ENCODE data around the gene CLN6. TPM values are rescaled to one million over a fixed set of nuclear protein-coding genes. Genes with fewer than 3 reads are reported as not detected.

Gene CLN6
- total RNA-seq, result 18.7 and 20.5 TPM in 2 replicates
- long read RNA-seq, partial matches to known transcripts, result 1 of 2 reads
- long read RNA-seq, other reads (novel, unspliced or antisense), result 0 of 2 reads

DNA sequence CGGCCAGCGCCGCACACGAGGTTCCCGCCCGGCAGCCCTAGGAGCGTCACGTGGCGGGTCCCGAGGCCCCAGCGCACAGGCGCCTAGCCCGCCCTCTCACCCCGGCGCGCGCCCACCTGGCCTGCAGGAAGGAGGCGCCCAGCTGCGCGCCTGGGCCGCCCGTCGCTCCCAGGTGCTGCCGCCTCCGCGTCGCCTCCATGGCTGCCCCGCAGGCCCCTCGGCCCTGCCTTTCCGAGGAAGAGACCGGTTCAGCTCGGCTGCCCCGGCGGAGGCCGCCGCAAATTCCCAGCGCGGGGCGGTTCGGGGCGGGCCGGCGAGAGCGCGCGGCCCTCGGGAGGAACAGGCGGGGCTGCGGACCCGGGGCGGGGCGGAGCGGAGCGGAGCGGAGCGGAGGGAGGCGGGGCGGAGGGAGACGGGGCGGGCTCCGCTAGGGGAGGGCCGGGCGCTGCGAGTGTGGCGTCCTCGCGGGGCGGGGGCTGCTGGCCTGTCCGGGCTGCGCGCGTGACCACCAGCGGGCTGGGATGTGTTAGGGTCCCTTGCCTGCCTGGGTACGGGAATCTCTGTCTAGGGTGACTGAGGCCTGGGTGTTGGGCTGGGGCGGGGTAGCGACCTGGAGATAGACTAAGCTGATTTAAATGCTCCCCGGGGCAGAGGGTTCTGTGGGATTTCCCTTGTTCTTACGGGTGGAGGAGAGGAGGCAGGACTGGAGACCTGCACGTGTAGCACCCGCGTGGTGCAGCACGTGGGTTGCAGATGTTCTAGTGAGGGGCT lies at the start of gene CLN6:
TSS of gene CLN6 (minus strand) at position 343 of the 771 bp plus-strand sequence. CDS start at position 199, 144 bp downstream.
- peak within 1 kb of the TSS; percentile 81 for H3K4me3 Mint-ChIP-seq (ENCODE audit: unreplicated experiment)
- no peaks in the 10 kb centered on the region for H3K9me3 Mint-ChIP-seq (ENCODE audit: unreplicated experiment)
- H3K36me3 Mint-ChIP-seq (ENCODE audit: unreplicated experiment), result no peaks in the 10 kb centered on the region
- H3K27me3 Mint-ChIP-seq (ENCODE audit: unreplicated experiment), result no peaks in the 10 kb centered on the region
- TF ChIP-seq, protein P1, sequence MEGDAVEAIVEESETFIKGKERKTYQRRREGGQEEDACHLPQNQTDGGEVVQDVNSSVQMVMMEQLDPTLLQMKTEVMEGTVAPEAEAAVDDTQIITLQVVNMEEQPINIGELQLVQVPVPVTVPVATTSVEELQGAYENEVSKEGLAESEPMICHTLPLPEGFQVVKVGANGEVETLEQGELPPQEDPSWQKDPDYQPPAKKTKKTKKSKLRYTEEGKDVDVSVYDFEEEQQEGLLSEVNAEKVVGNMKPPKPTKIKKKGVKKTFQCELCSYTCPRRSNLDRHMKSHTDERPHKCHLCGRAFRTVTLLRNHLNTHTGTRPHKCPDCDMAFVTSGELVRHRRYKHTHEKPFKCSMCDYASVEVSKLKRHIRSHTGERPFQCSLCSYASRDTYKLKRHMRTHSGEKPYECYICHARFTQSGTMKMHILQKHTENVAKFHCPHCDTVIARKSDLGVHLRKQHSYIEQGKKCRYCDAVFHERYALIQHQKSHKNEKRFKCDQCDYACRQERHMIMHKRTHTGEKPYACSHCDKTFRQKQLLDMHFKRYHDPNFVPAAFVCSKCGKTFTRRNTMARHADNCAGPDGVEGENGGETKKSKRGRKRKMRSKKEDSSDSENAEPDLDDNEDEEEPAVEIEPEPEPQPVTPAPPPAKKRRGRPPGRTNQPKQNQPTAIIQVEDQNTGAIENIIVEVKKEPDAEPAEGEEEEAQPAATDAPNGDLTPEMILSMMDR (IDR thresholded peaks at IDR 0.05), result no peak
- peak within 1 kb of the TSS; percentile 85 for H3K27ac Mint-ChIP-seq (ENCODE audit: unreplicated experiment)
- peaks cover 21% of the 10 kb centered on the region for H3K4me1 Mint-ChIP-seq (ENCODE audit: unreplicated experiment)
- peak; percentile 93 for DNase-seq (ENCODE audit: extremely low spot score, unreplicated experiment)

DNA sequence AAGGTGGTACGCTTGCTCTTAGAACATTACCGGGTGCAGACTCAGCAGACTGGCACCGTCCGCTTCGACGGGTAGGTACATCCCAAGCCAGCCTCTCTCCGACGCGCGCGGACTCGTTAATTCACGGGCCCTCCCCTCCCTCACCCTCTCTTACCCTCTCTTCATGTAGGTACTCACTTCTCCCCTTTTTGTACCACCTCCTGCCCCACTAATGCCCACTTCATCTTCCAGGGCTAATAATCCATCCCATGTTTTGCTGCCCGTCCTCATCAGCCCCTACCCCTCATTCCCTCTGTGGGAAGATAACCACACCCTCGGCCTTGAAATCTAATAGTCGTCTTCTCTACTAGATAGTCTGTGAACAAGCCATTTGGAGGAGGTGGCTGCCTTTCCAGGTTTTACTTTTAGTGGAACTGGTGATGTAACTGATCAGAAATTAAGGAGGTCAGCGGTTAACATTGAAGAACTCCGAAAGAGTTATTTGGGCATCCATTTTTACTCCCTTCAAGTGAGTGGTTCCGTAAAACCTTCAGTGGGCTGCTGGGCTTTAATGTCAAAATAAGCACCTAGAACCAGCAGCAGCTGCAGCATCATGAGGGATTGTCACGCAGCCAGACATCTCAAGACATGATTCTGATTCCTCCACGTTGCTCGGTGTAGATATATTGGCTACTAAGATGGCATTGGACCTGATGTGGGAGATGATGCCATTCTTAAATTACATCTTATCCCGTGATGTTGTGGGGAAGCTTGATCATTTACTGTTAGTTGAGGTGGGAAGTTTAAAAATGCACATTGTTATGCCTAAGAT lies 49.3 kb upstream of the CLN6 start:
- Mint-ChIP-seq H3K9me3 (ENCODE audit: unreplicated experiment) (no peaks in the 10 kb centered on the region), H3K27ac (ENCODE audit: unreplicated experiment) (peak overlapping the region; percentile 97), H3K36me3 (ENCODE audit: unreplicated experiment) (peaks cover 10% of the 10 kb centered on the region), H3K27me3 (ENCODE audit: unreplicated experiment) (no peaks in the 10 kb centered on the region), H3K4me3 (ENCODE audit: unreplicated experiment) (peak overlapping the region; percentile 95), H3K4me1 (ENCODE audit: unreplicated experiment) (peaks cover 63% of the 10 kb centered on the region)
- TF ChIP-seq, protein P1 (IDR thresholded peaks at IDR 0.05), result no peak
- no peak for DNase-seq (ENCODE audit: extremely low spot score, unreplicated experiment)

DNA sequence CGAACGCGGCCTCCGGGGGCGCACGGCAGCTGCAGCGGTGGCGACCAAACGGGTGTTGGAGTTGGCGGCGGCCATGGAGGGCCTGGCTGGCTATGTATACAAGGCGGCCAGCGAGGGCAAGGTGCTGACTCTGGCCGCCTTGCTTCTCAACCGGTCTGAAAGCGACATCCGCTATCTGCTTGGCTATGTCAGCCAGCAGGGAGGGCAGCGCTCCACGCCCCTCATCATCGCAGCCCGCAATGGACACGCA lies 48.7 kb upstream of the CLN6 start:
- no peak for DNase-seq (ENCODE audit: extremely low spot score, unreplicated experiment)
- no peaks in the 10 kb centered on the region for H3K27me3 Mint-ChIP-seq (ENCODE audit: unreplicated experiment)
- H3K9me3 Mint-ChIP-seq (ENCODE audit: unreplicated experiment), result no peaks in the 10 kb centered on the region
- H3K4me3 Mint-ChIP-seq (ENCODE audit: unreplicated experiment), result peak overlapping the region; percentile 95
- TF ChIP-seq, protein P1 (IDR thresholded peaks at IDR 0.05), result peak; percentile 0
- peaks cover 59% of the 10 kb centered on the region for H3K4me1 Mint-ChIP-seq (ENCODE audit: unreplicated experiment)
- H3K27ac Mint-ChIP-seq (ENCODE audit: unreplicated experiment), result peak overlapping the region; percentile 97
- peaks cover 10% of the 10 kb centered on the region for H3K36me3 Mint-ChIP-seq (ENCODE audit: unreplicated experiment)

DNA sequence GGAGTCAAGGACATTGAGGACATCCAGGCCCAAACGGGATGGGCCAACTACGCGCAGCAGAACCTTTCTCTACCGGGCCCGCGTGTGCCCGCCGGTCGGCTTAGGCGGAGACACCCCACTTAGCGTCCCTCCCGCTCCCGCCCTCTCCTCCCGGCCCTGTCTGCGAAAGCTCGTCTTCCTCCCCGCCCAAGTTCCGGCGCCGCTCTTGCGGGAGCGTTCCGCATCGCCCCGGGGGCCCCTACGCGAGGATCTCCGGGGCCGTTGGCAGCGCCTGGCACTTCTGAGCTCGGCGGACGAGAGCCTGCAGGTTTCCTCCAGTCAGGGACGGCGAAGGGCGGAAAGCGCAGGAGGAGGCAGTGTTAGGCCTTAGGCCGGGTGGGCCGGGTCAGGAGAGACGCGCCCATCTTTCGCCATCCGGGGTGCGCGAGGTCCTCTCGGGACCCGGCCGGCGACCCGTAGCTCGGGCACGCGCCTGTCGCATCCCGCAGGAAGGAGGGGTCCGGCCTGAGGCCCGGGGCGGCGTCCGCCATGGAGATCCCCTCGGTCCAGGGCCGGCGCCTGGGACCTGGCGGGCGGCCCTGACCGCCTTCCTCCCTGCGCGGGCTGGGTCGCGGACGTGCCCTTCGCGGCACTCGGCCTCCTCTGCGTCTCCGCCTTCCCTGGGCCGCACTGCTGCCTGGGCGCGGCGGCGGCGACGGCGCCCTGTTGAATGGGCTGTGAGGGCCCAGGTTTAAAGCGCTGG lies 48.2 kb upstream of the CLN6 start, which contains the start of gene FEM1B:
TSS of gene FEM1B (plus strand) at position 143 of the 742 bp plus-strand sequence. CDS start 673 bp downstream, outside the sequence.
- peaks cover 57% of the 10 kb centered on the region for H3K4me1 Mint-ChIP-seq (ENCODE audit: unreplicated experiment)
- H3K27me3 Mint-ChIP-seq (ENCODE audit: unreplicated experiment), result no peaks in the 10 kb centered on the region
- H3K4me3 Mint-ChIP-seq (ENCODE audit: unreplicated experiment), result peak within 1 kb of the TSS; percentile 95
- peak within 1 kb of the TSS; percentile 97 for H3K27ac Mint-ChIP-seq (ENCODE audit: unreplicated experiment)
- peak; percentile 95 for DNase-seq (ENCODE audit: extremely low spot score, unreplicated experiment)
- H3K36me3 Mint-ChIP-seq (ENCODE audit: unreplicated experiment), result peaks cover 10% of the 10 kb centered on the region
- no peaks in the 10 kb centered on the region for H3K9me3 Mint-ChIP-seq (ENCODE audit: unreplicated experiment)
- TF ChIP-seq, protein P1 (IDR thresholded peaks at IDR 0.05), result peak; percentile 47
